HG03558 (cell line): ENCODE data around the gene HECA.
"Not testable (repeated sequence)": the region's sequence is repeated elsewhere in the genome, so short reads cannot be mapped to it uniquely, and the experiment has no call there.

Experiments used
- ATAC-seq: cut with Tn5 transposase; IDR thresholded peaks from one replicate; pipeline ENCODE4 v1.9.1; 2021; ENCODE audit warnings: moderate number of reproducible peaks; ENCODE audit not compliant: unreplicated experiment; ENCODE audit errors: extremely low read depth

Gene HECA

GRCh38 chr6:139194740-139195139 is 59.9 kb downstream of the HECA start:
- ATAC-seq, result no peak

GRCh38 chr6:139198529-139199288 is 63.8 kb downstream of the HECA start:
- no peak for ATAC-seq

DNA sequence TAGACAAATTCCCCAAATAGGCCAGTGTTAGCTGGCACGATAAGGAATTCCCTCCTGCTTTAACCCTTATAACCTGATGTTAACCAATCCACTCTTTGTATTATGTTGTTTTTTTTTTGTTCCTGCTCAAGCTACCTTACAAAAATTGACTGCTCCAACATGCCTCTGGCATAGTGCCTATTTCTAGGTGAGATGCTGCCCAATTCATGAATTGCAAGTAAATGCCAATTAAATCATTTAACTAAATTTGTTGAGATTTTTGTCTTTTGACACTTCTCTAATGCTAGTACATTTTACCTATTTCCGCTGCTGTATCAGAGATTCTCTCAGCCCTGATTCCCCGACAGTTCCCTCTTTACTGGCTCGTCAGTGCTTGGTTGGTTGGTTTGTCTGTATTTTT is 66.5 kb downstream of the HECA start:
- ATAC-seq, result no peak

- no peak for ATAC-seq
These were observed 70.1 kb downstream of the HECA start for GRCh38 chr6:139204978-139205377.

- no peak for ATAC-seq
These were observed 71.0 kb downstream of the HECA start for GRCh38 chr6:139205843-139206242.

GRCh38 chr6:139210766-139211165 is 75.9 kb downstream of the HECA start:
- ATAC-seq, result not testable (repeated sequence)

GRCh38 chr6:139212460-139212859 is 77.6 kb downstream of the HECA start:
- ATAC-seq, result not testable (repeated sequence)

DNA sequence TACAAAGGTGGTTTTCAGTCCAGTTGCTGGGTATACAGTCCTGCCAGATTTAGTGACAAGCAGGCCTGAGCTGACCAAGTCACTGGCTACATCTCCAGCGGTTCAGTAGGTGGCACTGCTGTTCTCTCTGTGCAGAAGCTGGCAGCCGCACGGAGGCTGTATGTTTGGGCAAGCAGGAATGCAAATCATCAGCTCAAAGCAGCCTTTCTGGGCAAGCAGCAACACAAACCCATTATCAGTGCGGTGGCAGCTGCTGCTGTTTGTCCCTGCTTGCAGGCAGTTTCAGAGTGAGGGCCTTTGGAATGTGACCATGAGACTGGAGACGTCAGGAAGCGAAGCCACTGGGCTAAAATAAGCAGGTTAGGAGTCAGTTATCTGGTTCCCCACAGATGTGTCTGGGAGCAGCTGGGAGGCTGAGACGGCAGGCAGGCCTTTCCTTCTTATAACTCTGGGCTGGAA is 84.4 kb downstream of the HECA start:
- ATAC-seq, result peak; percentile 98

GRCh38 chr6:139219746-139220145 is 84.9 kb downstream of the HECA start:
- no peak for ATAC-seq

GRCh38 chr6:139228387-139228786 is 93.5 kb downstream of the HECA start:
- ATAC-seq, result not testable (repeated sequence)
